ENCODE results near the gene PCNT. TPM values are rescaled to one million over a fixed set of nuclear protein-coding genes. Genes with fewer than 3 reads are reported as not detected.

The PCNT gene, protein sequence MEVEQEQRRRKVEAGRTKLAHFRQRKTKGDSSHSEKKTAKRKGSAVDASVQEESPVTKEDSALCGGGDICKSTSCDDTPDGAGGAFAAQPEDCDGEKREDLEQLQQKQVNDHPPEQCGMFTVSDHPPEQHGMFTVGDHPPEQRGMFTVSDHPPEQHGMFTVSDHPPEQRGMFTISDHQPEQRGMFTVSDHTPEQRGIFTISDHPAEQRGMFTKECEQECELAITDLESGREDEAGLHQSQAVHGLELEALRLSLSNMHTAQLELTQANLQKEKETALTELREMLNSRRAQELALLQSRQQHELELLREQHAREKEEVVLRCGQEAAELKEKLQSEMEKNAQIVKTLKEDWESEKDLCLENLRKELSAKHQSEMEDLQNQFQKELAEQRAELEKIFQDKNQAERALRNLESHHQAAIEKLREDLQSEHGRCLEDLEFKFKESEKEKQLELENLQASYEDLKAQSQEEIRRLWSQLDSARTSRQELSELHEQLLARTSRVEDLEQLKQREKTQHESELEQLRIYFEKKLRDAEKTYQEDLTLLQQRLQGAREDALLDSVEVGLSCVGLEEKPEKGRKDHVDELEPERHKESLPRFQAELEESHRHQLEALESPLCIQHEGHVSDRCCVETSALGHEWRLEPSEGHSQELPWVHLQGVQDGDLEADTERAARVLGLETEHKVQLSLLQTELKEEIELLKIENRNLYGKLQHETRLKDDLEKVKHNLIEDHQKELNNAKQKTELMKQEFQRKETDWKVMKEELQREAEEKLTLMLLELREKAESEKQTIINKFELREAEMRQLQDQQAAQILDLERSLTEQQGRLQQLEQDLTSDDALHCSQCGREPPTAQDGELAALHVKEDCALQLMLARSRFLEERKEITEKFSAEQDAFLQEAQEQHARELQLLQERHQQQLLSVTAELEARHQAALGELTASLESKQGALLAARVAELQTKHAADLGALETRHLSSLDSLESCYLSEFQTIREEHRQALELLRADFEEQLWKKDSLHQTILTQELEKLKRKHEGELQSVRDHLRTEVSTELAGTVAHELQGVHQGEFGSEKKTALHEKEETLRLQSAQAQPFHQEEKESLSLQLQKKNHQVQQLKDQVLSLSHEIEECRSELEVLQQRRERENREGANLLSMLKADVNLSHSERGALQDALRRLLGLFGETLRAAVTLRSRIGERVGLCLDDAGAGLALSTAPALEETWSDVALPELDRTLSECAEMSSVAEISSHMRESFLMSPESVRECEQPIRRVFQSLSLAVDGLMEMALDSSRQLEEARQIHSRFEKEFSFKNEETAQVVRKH (N-terminal part only)
- total RNA-seq: 10 to 100 TPM; 17.6 to 28.8 TPM
- long read RNA-seq, partial matches to known transcripts: 10 of 13 reads
- long read RNA-seq, other reads (novel, unspliced or antisense): 3 of 13 reads

- intact Hi-C loops (cut with DNase I, micrococcal nuclease): no loop called here
- ATAC-seq (peak; percentile 83), DNase-seq (peak; percentile 98)
Observed at GRCh38 chr21:46323710-46324389, at the start of gene PCNT, which contains the start of gene C21orf58. TSS of gene PCNT (plus strand) at chr21:46324156. CDS start at chr21:46324229, 73 bp downstream. TSS of gene C21orf58 (minus strand) at chr21:46323870. CDS start at chr21:46322738, 1,132 bp downstream.

- ATAC-seq: no peak
Observed at GRCh38 chr21:46274797-46275390, 49.1 kb upstream of the PCNT start.

DNA sequence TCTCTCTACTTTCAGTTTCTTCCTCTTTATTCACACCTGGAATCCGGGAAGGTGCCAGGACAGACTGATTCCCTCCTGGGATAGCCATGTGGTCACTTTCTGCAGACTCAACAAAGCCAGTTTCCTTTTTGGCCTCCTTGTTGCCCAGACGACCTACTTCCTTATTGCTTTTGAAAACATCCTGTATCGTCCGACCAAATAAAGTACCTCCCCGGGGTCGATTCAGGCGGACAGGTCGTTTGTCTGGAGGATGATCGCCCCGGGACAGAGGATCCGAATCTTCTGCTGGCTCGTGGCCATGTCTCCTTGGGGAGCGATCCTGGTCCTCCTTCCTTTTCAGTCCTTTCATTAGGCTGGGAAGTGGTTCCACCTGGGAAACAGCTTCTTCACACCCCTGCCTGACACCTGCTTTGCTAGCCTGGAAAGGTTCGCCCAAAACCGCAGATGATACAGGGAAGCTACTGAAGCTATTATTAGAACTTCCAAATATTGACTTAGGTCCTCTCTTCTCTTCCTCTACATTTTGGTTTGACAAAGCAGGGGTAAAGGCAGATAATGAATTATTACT is 39.8 kb upstream of the PCNT start:
- intact Hi-C loops (cut with DNase I, micrococcal nuclease): no loop called here
- ATAC-seq (peak; percentile 37), DNase-seq (peak in 1 of 2 donors; percentile 39)

More at GRCh38 chr21:46274797-46275390, 49.1 kb upstream of the PCNT start:
- intact Hi-C loops (cut with DNase I, micrococcal nuclease): no loop called here
- no peak for DNase-seq

- intact Hi-C loops (cut with DNase I, micrococcal nuclease): no loop called here
- DNase-seq: no peak
- ATAC-seq: no peak
Observed at GRCh38 chr21:46284733-46285132, 39.2 kb upstream of the PCNT start.

GRCh38 chr21:46285206-46285661 is 38.7 kb upstream of the PCNT start, which contains the start of gene MCM3AP:
TSS of gene MCM3AP (minus strand) at chr21:46285611. CDS start at chr21:46285286, 325 bp downstream.
- ATAC-seq: no peak
- intact Hi-C loops (cut with DNase I, micrococcal nuclease): no loop called here
- DNase-seq: no peak

DNA sequence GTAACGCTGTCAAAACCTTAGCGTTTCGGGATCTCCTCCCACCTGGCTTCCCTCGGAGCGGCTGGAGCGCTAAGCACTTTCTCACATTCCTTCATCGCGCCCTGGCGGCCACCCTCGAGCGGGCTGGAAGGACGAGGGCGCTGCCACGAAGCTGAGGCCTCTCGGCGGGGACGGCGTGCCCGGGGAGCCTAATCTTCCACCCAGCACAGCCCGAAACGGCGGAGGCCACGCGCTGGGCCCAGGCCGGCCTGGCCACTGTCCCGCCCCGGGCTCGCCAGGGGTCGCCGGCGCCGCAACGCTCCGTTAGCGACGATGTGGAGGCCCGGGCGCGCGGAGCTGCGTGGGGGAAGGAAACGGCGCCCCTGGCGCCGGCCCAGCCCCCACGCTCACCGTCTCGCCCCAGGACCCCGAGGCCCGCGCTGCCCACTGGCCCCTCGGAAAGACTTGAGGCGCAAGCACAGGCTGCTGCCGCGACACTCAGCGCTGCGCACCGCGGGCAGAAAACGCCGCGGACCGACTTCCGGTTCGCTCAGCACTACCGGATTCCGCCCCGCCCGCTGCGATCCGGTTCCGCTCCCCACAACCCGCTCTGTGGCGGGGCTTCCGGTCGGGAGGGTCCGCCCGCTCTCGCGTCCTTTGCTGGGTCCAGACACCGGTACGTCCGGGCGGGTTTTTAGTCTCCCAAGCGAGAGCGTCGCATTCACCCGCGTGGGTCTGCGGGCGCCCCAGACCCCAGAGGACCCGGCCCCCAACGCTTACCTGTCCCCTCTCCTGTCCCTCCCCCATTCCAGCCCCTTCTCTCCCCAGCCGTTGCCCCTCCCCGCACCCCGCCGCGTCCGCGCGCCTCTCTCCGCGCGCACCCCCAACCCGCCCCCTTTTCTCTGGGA is 38.0 kb upstream of the PCNT start, which contains the start of gene YBEY:
YBEY (plus strand) TSS at position 582 of the 887 bp plus-strand sequence. CDS start 572 bp downstream, outside the sequence.
- intact Hi-C loops (cut with DNase I, micrococcal nuclease): no loop called here
- ATAC-seq (peak; percentile 84), DNase-seq (peak; percentile 90 to 93)

DNA sequence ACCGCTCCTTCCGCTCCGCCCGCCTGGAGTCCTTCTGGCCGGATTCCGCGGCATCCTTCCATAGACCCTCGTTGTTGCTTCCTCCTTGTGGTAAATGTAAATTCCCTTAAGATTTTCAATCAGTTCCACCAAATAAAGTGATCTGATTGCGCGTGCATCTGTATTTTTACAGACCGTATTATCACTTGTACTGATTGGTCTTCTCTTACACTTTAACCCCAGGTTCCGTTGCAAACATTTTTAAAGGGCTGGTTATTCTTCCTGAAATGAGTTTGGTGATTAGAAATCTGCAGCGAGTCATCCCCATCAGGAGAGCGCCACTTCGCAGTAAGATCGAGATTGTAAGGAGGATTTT is 37.3 kb upstream of the PCNT start:
- intact Hi-C loops (cut with DNase I, micrococcal nuclease): no loop called here
- ATAC-seq: peak; percentile 7
- DNase-seq: no peak

DNA sequence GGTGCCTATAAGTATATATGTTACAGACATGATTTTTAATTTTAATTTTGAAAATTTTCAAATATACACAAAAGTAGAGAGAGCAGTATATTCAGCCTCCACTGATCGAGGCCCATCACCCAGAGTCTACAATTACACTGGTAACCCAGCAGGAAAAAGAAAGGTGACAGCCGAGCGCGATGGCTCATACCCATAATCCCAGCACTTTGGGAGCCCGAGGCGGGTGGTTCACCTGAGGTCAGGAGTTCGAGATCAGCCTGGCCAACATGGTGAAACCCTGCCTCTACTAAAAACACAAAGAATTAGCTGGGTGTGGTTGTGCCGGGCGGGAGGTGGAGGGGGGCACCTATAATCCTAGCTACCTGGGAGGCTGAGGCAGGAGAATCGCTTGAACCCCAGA is 36.4 kb upstream of the PCNT start:
- intact Hi-C loops (cut with DNase I, micrococcal nuclease): no loop called here
- ATAC-seq (no peak), DNase-seq (no peak)

- DNase-seq: no peak
- no peak for ATAC-seq
- intact Hi-C loops (cut with DNase I, micrococcal nuclease): no loop called here
Observed at GRCh38 chr21:46289655-46290179, 34.2 kb upstream of the PCNT start.

DNA sequence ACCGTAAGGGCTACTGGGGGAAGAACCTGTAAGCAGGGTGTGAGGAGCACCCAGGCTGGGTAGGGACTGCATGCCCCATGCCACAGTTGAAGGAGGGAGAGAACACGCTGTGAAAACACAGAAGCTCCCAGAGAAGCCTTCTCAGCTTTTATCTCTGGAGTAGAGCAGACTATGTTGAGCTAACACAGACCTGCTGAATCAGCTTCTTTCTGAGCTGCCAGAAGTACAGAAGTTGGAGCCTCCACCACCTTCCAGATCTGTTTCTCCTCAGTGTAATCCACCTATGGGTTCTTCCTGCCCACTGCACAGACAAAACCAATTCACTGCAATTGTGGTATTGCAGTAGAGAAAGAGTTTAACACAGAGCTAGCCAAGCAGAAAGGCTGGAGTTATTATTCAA is 32.4 kb upstream of the PCNT start:
- intact Hi-C loops (cut with DNase I, micrococcal nuclease): no loop called here
- DNase-seq (no peak), ATAC-seq (no peak)

GRCh38 chr21:46294647-46295176 is 29.2 kb upstream of the PCNT start:
- ATAC-seq (peak; percentile 6), DNase-seq (no peak)
- intact Hi-C loops (cut with DNase I, micrococcal nuclease): no loop called here

DNA sequence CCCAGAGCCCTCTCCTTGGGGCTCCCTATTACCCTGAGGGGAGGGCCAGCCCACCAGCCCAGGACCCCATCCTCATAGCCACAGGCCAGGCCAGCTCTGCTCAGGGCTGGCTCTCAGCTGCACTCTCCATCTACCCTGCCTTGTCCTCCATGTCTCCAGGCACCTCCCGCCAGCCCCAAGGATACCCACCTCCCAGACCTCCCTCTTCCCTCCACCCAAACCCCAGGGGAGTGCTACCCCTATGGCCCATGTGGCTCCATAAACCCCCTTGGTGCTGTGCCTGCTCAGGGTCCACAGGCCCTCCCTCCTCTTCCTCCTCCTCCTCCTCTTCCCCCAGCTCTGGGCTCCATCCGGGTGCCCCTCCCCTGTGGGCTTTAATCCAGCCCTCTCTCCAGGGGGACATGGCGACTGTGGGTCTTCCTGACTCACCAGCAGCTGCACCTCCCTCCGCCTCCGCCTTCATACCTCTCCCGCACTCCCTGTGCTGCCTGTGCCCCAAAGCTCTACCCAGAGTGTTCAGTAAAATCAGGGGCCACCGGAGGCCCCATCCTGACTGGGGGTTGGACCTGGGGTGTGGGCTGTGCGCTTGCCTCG is 28.7 kb upstream of the PCNT start:
- DNase-seq: no peak
- intact Hi-C loops (cut with DNase I, micrococcal nuclease): no loop called here
- ATAC-seq: no peak

GRCh38 chr21:46295996-46296752 is 27.8 kb upstream of the PCNT start:
- ATAC-seq: peak; percentile 36
- DNase-seq: peak; percentile 67 to 71
- intact Hi-C loops (cut with DNase I, micrococcal nuclease): no loop called here

DNA sequence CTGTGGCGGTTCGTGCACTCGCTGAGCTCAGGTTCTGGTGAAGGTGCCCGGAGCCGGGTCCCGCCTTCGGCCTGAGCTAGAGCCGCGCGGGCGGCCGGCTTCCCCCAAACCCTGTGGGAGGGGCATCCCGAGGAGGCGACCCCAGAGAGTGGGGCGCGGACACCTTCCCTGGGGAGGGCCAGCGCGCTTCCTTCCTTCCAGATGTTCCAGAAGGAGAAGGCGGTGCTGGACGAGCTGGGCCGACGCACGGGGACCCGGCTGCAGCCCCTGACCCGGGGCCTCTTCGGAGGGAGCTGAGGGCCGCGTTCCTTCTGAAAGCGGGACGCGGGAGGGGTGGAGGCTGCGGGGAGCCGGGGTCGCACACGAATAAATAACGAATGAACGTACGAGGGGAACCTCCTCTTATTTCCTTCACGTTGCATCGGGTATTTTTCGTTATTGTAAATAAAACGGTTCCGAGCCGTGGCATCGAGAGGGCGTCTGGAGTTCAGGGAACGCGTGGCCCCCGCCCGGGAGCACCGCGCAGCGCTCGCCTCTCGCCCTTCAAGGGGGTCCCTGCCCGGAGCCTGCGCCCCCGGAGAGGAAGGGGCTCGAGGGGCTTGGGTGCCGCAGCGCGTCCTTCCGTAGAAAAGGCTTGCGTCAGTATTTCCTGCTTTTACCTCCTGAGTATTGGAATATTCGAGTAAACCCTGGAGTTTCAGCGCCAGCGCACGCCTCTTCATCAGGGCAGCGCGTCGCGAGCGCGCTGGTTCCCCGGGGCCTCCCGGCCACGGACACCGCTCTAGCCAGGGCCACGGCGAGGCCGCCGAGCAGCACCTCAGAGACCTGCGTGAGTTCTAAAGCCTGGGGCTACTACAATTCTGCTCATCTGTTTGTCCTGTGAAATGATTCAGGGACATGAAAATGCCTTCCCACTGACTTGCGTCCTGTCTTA is 26.4 kb upstream of the PCNT start:
- intact Hi-C loops (cut with DNase I, micrococcal nuclease): no loop called here
- peak; percentile 56 for ATAC-seq
- no peak for DNase-seq

Measured in left colon (tissue), 2 donors.